Tibial nerve (tissue), 4 donors: Measurements from ENCODE around the gene TNFRSF25. TPM values are rescaled to one million over a fixed set of nuclear protein-coding genes. Genes with fewer than 3 reads are reported as not detected.

Experiments
- DNase-seq, 2 donors: peaks; one replicate each; pipeline ENCODE4 v3.0.0-alpha.2; 2019; ENCODE audit warnings: low spot score in 2 of 2
- H3K27ac ChIP-seq, 4 donors: fragments of 200-600 bp; sonication (generic) in 3 of 4; one replicate each; pipeline ENCODE4 v1.5.1; 2017 to 2019; ENCODE audit warnings: mild to moderate bottlenecking in 1 of 4
- H3K27me3 ChIP-seq, 2 donors: fragments of 200-600 bp; sonication (generic) in 1 of 2; one replicate each; pipeline versions ENCODE4 v1.5.1 to v1.6.0; 2017 to 2019
- H3K36me3 ChIP-seq, 3 donors: fragments of 200-600 bp; sonication (generic); one replicate each; pipeline ENCODE4 v1.5.1; 2018 to 2019
- H3K4me1 ChIP-seq, 4 donors: fragments of 200-600 bp; sonication (generic) in 3 of 4; one replicate each; pipeline ENCODE4 v1.5.1; 2017 to 2019
- H3K4me3 ChIP-seq, 4 donors: fragments of 200-600 bp; sonication (generic) in 3 of 4; one replicate each; pipeline ENCODE4 v1.5.1; 2017 to 2019; ENCODE audit warnings: mild to moderate bottlenecking in 1 of 4, moderate library complexity in 1 of 4
- H3K9me3 ChIP-seq, 4 donors: fragments of 200-600 bp; sonication (generic) in 3 of 4; one replicate each; pipeline ENCODE4 v1.5.1; 2017 to 2019
- CTCF ChIP-seq, 5 experiments: fragments of 200-600 bp in 3 of 5; fragments of 450-650 bp in 2 of 5; sonication (generic) in 3 of 5; IDR thresholded peaks; one replicate each; pipeline ENCODE4 v1.5.1; 2016 to 2019; ENCODE audit warnings: antibody characterized with exemption in 5 of 5, mild to moderate bottlenecking in 3 of 5, moderate library complexity in 2 of 5
- EP300 ChIP-seq, 2 donors: sonication (generic); formaldehyde crosslinking; IDR thresholded peaks; one replicate each; pipeline ENCODE4 v1.6.1; 2017; ENCODE audit warnings: antibody characterized with exemption in 2 of 2, mild to moderate bottlenecking in 1 of 2
- POLR2A ChIP-seq, 2 donors: fragments of 450-650 bp; IDR thresholded peaks; one replicate each; pipeline ENCODE4 v1.6.1; 2017; ENCODE audit warnings: antibody characterized with exemption in 2 of 2, mild to moderate bottlenecking in 2 of 2, moderate library complexity in 2 of 2
- WGBS, 2 donors: methylation state at CpG; one replicate each; pipeline ENCODE4 v1.1.5; 2018; 5-methylcytosine and 5-hydroxymethylcytosine counted together
- total RNA-seq, 4 donors: library from RNA; depleted of rRNA; stranded (reverse); fragments of >200 nt; gene quantifications; one replicate each; pipeline ENCODE4 v1.1.0, GENCODE V29; 2016

TNFRSF25 gene
- total RNA-seq, 4 donors from 2014 or later: 32.3 to 79.8 (median 53.4) TPM

- WGBS, 2 donors: 44 to 51% methylated on average over 28 of the region's 31 CpGs
These were observed 40.5 kb upstream of the TNFRSF25 start for GRCh38 chr1:6506210-6507036.

GRCh38 chr1:6505367-6506209, 39.6 kb upstream of the TNFRSF25 start:
- H3K4me1 ChIP-seq: peaks cover 0 to 91% (median 36%) of the 10 kb centered on the region in 4 donors
- 57 to 68% methylated on average over 12 to 15 of the region's 31 CpGs for WGBS, 2 donors
- peak overlapping the region; percentile 53 to 92 (median 74) for H3K27ac ChIP-seq
- H3K9me3 ChIP-seq: no peaks in the 10 kb centered on the region
- TF ChIP-seq EP300 (IDR thresholded peaks at IDR 0.05): peak in 1 of 2 donors; percentile 22
- no peak for TF ChIP-seq CTCF (IDR thresholded peaks at IDR 0.05)
- H3K36me3 ChIP-seq: no peaks in the 10 kb centered on the region
- DNase-seq: no peak
- peak overlapping the region; percentile 15 to 49 (median 25) for H3K4me3 ChIP-seq
- H3K27me3 ChIP-seq: peaks cover 0 to 4% of the 10 kb centered on the region in 2 donors

More at GRCh38 chr1:6506210-6507036, 40.5 kb upstream of the TNFRSF25 start:
- H3K27ac ChIP-seq: peak overlapping the region; percentile 53 to 92 (median 74)
- no peaks in the 10 kb centered on the region for H3K36me3 ChIP-seq
- TF ChIP-seq POLR2A (IDR thresholded peaks at IDR 0.05) (peak; percentile 17 to 56), EP300 (IDR thresholded peaks at IDR 0.05) (peak in 1 of 2 donors; percentile 55), CTCF (IDR thresholded peaks at IDR 0.05) (peak in 1 of 5 experiments; percentile 8)
- H3K4me3 ChIP-seq: peak overlapping the region; percentile 15 to 49 (median 25)
- DNase-seq: no peak
- no peaks in the 10 kb centered on the region for H3K9me3 ChIP-seq
- peaks cover 0 to 88% (median 28%) of the 10 kb centered on the region in 4 donors for H3K4me1 ChIP-seq
- H3K27me3 ChIP-seq: peaks cover 0 to 4% of the 10 kb centered on the region in 2 donors

- Histone ChIP-seq H3K36me3 (no peaks in the 10 kb centered on the region), H3K4me3 (peak overlapping the region in 3 of 4 donors; percentile 25 to 49 (median 25)), H3K4me1 (peaks cover 0 to 91% (median 36%) of the 10 kb centered on the region in 4 donors), H3K27me3 (peaks cover 0 to 4% of the 10 kb centered on the region in 2 donors), H3K27ac (peak overlapping the region; percentile 28 to 92 (median 68)), H3K9me3 (no peaks in the 10 kb centered on the region)
- 80 to 83% methylated on average over 11 to 15 of the region's 15 CpGs for WGBS, 2 donors
- no peak for DNase-seq
- no peak for TF ChIP-seq EP300 (IDR thresholded peaks at IDR 0.05)
- TF ChIP-seq CTCF (IDR thresholded peaks at IDR 0.05): no peak
- TF ChIP-seq POLR2A (IDR thresholded peaks at IDR 0.05): no peak
These were observed 38.9 kb upstream of the TNFRSF25 start for GRCh38 chr1:6504887-6505286.

GRCh38 chr1:6503884-6504602, 38.1 kb upstream of the TNFRSF25 start:
- Histone ChIP-seq H3K36me3 (no peaks in the 10 kb centered on the region), H3K27me3 (peaks cover 0 to 4% of the 10 kb centered on the region in 2 donors), H3K4me1 (peaks cover 0 to 90% (median 37%) of the 10 kb centered on the region in 4 donors), H3K4me3 (peak overlapping the region in 1 of 4 donors; percentile 49), H3K9me3 (no peaks in the 10 kb centered on the region), H3K27ac (peak overlapping the region in 3 of 4 donors; percentile 7 to 92 (median 89))
- no peak for DNase-seq
- WGBS, 2 donors: 70 to 83% methylated on average over 15 to 20 of the region's 20 CpGs
- TF ChIP-seq POLR2A (IDR thresholded peaks at IDR 0.05): no peak
- no peak for TF ChIP-seq EP300 (IDR thresholded peaks at IDR 0.05)
- no peak for TF ChIP-seq CTCF (IDR thresholded peaks at IDR 0.05)
